HAP-1 (cell line): ENCODE results near the gene ETAA1.

Source experiments
- DNase-seq, 2 experiments: peaks; one replicate each; pipeline ENCODE4 v3.0.0-alpha.2; 2016 to 2020; ENCODE audit warnings: low spot score in 2 of 2
- H3K27me3 ChIP-seq: fragments of 250-450 bp; sonication (Bioruptor Pico); 2 replicates; pipeline ENCODE4 v1.5.1; 2020; ENCODE audit warnings: low read depth, mild to moderate bottlenecking, moderate library complexity
- H3K36me3 ChIP-seq: fragments of 250-450 bp; sonication (Bioruptor Pico); replicated peaks from 2 replicates; pipeline ENCODE4 v1.5.1; 2020; ENCODE audit warnings: mild to moderate bottlenecking
- H3K4me1 ChIP-seq: fragments of 250-450 bp; sonication (Bioruptor Pico); 2 replicates; pipeline ENCODE4 v1.5.1; 2020; ENCODE audit warnings: mild to moderate bottlenecking
- H3K4me3 ChIP-seq: fragments of 250-450 bp; sonication (Bioruptor Pico); 2 replicates; pipeline ENCODE4 v1.5.1; 2020; ENCODE audit warnings: mild to moderate bottlenecking, moderate library complexity
- H3K9me3 ChIP-seq: fragments of 250-450 bp; sonication (Bioruptor Pico); 2 replicates; pipeline ENCODE4 v1.5.1; 2020; ENCODE audit warnings: mild to moderate bottlenecking, moderate library complexity
- in situ Hi-C: fragments of 300-500 bp; cut with MboI; formaldehyde crosslinking; loops from 3 replicates; pipeline ENCODE4 v1.14.3; 2020; ENCODE audit warnings: low sequenced_read_pairs, inconsistent platforms, mixed read lengths

The ETAA1 gene

GRCh38 chr2:67451086-67451832, 54.1 kb downstream of the ETAA1 start:
- H3K36me3 ChIP-seq: no peaks in the 10 kb centered on the region
- no peak for DNase-seq
- no peaks in the 10 kb centered on the region for H3K27me3 ChIP-seq
- H3K9me3 ChIP-seq: no peaks in the 10 kb centered on the region
- in situ Hi-C loops: loop anchor here (25.0 kb wide), 1 partner anchor 1014 kb away; the partner anchor contains the start of gene MEIS1
- H3K4me3 ChIP-seq: no peak overlapping the region
- no peaks in the 10 kb centered on the region for H3K4me1 ChIP-seq

GRCh38 chr2:67453310-67453709, 56.2 kb downstream of the ETAA1 start:
- H3K4me1 ChIP-seq: no peaks in the 10 kb centered on the region
- H3K36me3 ChIP-seq: no peaks in the 10 kb centered on the region
- in situ Hi-C loops: loop anchor here (25.0 kb wide), 1 partner anchor 1016 kb away; the partner anchor contains the start of gene MEIS1
- DNase-seq: no peak
- H3K4me3 ChIP-seq: no peak overlapping the region
- H3K27me3 ChIP-seq: no peaks in the 10 kb centered on the region
- H3K9me3 ChIP-seq: no peaks in the 10 kb centered on the region

GRCh38 chr2:67455219-67456142, 58.3 kb downstream of the ETAA1 start:
- in situ Hi-C loops: loop anchor here (25.0 kb wide), 1 partner anchor 1018 kb away; the partner anchor contains the start of gene MEIS1
- Histone ChIP-seq H3K4me1 (no peaks in the 10 kb centered on the region), H3K36me3 (no peaks in the 10 kb centered on the region), H3K9me3 (no peaks in the 10 kb centered on the region), H3K27me3 (no peaks in the 10 kb centered on the region), H3K4me3 (no peak overlapping the region)
- no peak for DNase-seq

GRCh38 chr2:67456428-67456827, 59.3 kb downstream of the ETAA1 start:
- no peak overlapping the region for H3K4me3 ChIP-seq
- H3K36me3 ChIP-seq: no peaks in the 10 kb centered on the region
- no peaks in the 10 kb centered on the region for H3K9me3 ChIP-seq
- in situ Hi-C loops: loop anchor here (25.0 kb wide), 1 partner anchor 1019 kb away; the partner anchor contains the start of gene MEIS1
- no peaks in the 10 kb centered on the region for H3K4me1 ChIP-seq
- H3K27me3 ChIP-seq: no peaks in the 10 kb centered on the region
- no peak for DNase-seq

GRCh38 chr2:67457699-67458098, 60.6 kb downstream of the ETAA1 start:
- H3K4me3 ChIP-seq: no peak overlapping the region
- in situ Hi-C loops: loop anchor here (25.0 kb wide), 1 partner anchor 1020 kb away; the partner anchor contains the start of gene MEIS1
- H3K4me1 ChIP-seq: peaks cover 2% of the 10 kb centered on the region
- no peaks in the 10 kb centered on the region for H3K9me3 ChIP-seq
- no peak for DNase-seq
- no peaks in the 10 kb centered on the region for H3K27me3 ChIP-seq
- H3K36me3 ChIP-seq: no peaks in the 10 kb centered on the region

GRCh38 chr2:67459761-67460160, 62.6 kb downstream of the ETAA1 start:
- no peak overlapping the region for H3K4me3 ChIP-seq
- no peaks in the 10 kb centered on the region for H3K36me3 ChIP-seq
- peaks cover 21% of the 10 kb centered on the region for H3K4me1 ChIP-seq
- in situ Hi-C loops: loop anchor here (25.0 kb wide), 1 partner anchor 1022 kb away; the partner anchor contains the start of gene MEIS1
- no peaks in the 10 kb centered on the region for H3K27me3 ChIP-seq
- DNase-seq: no peak
- no peaks in the 10 kb centered on the region for H3K9me3 ChIP-seq
